Measurements from ENCODE around the gene KRT23. TPM values are rescaled to one million over a fixed set of nuclear protein-coding genes. Genes with fewer than 3 reads are reported as not detected.

KRT23 gene
- total RNA-seq, 1 donor from 2014 or later: 17.1 TPM

DNA sequence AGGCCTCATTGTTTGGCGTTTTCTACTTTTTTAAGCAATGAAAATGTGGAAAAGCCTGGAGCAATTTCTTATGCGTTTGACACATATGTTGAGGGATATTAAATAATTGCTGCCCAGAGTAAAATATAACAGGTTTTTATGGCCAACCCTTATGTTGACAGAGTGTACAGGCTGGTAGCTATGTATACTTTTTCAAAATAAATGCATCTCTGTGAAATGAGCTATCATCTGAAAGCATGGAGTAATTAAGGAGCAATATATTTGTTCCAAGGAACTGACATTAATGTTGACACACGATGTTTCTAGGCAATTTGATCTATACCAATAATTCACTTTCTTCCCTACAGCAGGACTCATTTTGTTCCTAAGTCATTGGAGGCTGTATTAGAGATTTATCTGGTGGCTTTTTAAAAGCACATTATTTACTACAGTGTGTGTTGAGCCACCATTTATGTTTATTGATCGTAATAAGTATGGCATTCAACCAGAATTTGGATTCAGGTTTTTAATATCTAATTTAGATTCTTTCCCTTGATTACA, 40.5 kb downstream of the KRT23 start:
- H3K4me3 ChIP-seq (ENCODE audit: low read depth, low read length): no peak overlapping the region
- no peak for DNase-seq (ENCODE audit: low read depth)
- TF ChIP-seq, protein P1, sequence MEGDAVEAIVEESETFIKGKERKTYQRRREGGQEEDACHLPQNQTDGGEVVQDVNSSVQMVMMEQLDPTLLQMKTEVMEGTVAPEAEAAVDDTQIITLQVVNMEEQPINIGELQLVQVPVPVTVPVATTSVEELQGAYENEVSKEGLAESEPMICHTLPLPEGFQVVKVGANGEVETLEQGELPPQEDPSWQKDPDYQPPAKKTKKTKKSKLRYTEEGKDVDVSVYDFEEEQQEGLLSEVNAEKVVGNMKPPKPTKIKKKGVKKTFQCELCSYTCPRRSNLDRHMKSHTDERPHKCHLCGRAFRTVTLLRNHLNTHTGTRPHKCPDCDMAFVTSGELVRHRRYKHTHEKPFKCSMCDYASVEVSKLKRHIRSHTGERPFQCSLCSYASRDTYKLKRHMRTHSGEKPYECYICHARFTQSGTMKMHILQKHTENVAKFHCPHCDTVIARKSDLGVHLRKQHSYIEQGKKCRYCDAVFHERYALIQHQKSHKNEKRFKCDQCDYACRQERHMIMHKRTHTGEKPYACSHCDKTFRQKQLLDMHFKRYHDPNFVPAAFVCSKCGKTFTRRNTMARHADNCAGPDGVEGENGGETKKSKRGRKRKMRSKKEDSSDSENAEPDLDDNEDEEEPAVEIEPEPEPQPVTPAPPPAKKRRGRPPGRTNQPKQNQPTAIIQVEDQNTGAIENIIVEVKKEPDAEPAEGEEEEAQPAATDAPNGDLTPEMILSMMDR (conservative IDR thresholded peaks at IDR 0.05; ENCODE audit: low read depth, low read length): no peak

DNA sequence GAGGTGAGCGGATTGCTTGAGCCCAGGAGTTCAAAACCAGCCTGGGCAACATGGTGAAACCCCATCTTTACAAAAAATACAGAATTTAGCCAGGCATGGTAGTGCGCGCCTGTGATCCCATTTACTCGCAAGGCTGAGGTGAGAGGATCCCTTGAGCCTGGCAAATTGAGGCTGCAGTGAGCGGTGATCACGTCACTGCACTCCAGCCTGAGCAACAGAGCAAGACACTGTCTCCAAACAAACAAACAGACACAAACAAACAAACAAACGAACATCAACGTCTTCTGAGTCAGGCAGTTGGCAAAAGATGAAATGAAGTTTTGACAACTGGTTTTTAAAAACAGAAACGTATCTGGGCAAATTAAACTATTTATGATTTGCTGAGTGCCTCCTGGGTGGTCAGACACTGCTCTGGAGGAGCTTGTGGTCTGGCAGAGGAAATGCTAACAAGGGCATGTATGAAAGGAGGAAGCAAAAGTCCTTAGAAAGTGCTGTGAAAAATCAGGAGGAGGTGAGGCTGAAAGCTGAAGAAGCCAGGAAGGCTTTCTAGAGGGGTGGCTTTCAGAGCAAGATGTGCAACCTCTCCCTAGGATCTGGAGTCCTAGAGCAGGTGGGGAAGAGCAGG, 42.2 kb downstream of the KRT23 start:
- TF ChIP-seq, protein P1 (conservative IDR thresholded peaks at IDR 0.05; ENCODE audit: low read depth, low read length): no peak
- no peak for DNase-seq (ENCODE audit: low read depth)
- H3K4me3 ChIP-seq (ENCODE audit: low read depth, low read length): no peak overlapping the region

DNA sequence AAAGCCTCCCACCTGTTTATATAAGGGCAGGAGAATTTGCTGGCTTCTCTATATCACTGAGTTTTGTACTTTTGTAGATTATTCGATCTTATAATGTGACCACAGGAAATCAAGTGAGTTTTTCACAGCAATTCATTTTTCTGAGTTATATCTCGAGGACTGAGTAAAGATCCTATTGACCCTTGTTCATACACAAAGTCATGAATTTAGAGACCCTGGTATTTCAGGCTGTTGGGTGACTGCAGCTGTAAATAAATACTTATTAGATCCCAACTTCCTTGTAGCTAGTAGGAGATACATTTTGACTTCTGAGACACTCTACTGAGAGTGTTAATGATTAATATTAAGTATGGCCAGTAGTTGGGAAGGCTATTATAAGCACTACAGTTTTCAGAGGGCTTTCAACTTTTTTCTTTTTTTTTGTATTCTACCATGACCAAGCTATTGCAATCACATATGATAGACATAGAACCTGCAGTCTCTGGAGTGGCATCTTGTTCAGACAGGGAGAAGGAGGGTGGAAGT, 49.2 kb downstream of the KRT23 start:
- H3K4me3 ChIP-seq (ENCODE audit: low read depth, low read length): no peak overlapping the region
- DNase-seq (ENCODE audit: low read depth): no peak
- TF ChIP-seq, protein P1 (conservative IDR thresholded peaks at IDR 0.05; ENCODE audit: low read depth, low read length): no peak

DNA sequence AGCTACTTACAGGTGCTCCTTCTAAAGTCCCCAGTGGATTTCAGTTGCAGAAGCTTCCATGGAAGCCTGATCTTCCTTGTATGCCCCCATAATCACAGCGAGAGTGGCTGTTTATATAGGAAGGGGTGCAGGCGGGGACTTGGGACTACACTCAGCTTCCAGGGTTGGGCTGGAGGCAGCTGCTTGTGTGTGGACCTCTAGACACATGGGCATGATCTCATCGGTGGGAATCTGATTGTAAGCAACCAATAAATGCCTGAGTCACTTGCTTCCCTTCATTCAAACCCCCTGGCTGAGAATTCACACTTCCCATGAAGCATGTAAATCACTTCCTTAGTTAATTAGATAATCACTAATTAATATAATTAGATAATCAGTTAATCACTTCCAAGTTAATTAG, 51.4 kb downstream of the KRT23 start:
- TF ChIP-seq, protein P1 (conservative IDR thresholded peaks at IDR 0.05; ENCODE audit: low read depth, low read length): no peak
- no peak for DNase-seq (ENCODE audit: low read depth)
- no peak overlapping the region for H3K4me3 ChIP-seq (ENCODE audit: low read depth, low read length)

DNA sequence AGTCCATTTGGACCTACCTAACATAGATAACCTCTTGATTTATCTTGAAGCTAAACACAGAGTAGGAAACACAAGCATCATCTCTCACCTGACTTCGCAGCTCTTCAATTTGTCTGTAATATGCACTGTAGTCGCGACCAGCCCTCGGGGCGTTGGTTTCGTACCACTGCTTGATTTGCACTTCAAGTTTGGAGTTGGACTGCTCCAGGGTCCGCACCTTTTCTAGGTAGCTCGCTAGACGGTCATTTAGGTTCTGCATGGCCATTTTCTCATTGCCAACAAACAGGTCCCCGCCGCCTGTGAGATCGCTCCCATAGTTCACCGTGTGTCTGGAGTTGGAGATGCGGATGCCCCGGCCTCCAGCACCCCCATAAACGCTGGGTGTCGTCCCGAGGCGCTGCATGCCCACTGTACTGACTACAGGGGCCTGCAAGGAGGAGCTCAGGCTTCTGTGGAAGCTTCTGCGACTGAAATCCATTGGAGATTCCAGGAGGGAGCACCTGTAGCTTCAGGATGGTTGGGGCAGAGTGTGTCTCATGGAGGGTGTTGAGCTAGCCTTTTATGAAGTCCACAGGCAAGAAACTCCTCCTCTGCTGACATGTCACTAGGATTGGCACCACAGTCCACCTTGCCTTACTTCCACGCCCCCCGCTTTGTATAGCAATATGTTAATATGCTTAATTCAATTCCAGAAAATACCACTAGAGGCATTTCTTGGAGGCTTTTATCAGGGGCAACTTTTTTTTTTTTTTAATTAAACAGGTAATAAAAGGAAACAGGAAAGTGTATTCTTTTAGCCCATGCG, 52.5 kb downstream of the KRT23 start, which contains the start of gene KRT20:
Gene KRT20 (minus strand): TSS at position 535 of the 805 bp plus-strand sequence. CDS start 57 bp downstream, at position 478.
- DNase-seq (ENCODE audit: low read depth): no peak
- TF ChIP-seq, protein P1 (conservative IDR thresholded peaks at IDR 0.05; ENCODE audit: low read depth, low read length): peak; percentile 30
- no peak within 1 kb of the TSS for H3K4me3 ChIP-seq (ENCODE audit: low read depth, low read length)

DNA sequence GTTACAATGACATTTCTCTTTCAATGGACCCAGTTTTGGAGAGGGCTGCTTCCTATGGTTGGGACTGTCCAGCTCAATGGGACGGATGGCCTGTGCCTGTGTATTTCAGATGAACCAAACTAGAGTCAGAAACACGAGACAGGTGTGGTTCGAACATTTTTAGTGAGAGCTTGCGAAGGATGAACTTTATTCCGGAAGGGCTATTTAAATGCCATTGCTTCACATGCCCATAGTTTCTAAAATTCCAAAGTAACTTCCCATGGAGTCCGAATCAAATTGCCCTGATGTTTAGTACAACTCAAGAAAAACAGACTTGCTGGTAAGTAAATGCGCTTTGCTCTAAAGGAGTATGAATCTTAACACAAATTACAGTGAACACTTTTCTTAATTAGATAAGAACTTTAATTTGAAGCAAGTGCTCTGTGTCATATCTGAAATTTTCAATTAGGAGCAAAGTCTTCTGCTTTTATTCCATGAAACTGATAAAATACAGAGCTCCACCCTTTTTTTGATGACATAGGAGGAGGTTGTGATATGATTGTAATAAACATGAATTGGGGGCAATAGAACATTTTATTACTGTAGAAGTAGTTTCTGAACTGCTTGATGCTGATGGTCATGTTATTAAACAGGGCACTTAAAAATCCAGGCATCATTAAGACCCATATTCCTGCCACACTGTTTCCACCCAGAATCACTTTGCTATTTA, 53.7 kb downstream of the KRT23 start:
- TF ChIP-seq, protein P1 (conservative IDR thresholded peaks at IDR 0.05; ENCODE audit: low read depth, low read length): no peak
- H3K4me3 ChIP-seq (ENCODE audit: low read depth, low read length): no peak overlapping the region
- DNase-seq (ENCODE audit: low read depth): no peak
